ENCODE measurements around the gene GPSM1. TPM values are rescaled to one million over a fixed set of nuclear protein-coding genes. Genes with fewer than 3 reads are reported as not detected.

The GPSM1 gene
- total and polyA plus RNA-seq, 9 of the 15 experiments (the other 6 are each of a cell fraction or from before 2014, with no cell fraction given), result 0.04 to 14.2 (median 3.1) TPM

DNA sequence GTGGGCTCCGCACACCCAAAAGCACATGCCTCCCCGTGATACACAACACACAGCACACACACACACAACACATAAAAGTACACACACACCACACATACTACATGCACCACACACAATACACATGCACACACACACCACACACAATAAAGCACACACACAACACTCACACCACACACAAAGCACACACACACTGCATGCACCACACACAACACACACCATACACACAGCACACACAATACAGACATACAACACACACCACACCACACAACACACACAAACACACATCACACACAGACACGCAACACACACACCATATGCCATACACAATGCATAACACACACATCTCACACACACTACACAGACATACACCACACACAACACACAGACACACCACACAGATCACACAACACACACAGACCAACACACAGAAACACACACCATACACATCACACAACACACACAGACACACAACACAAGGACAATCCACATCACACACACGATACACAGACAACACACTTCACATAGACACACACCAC is 20.1 kb upstream of the GPSM1 start (continued):
- TF ChIP-seq NR0B1 (IDR thresholded peaks at IDR 0.05; ENCODE audit: partially characterized antibody), result no peak
- TF ChIP-seq, protein P1, sequence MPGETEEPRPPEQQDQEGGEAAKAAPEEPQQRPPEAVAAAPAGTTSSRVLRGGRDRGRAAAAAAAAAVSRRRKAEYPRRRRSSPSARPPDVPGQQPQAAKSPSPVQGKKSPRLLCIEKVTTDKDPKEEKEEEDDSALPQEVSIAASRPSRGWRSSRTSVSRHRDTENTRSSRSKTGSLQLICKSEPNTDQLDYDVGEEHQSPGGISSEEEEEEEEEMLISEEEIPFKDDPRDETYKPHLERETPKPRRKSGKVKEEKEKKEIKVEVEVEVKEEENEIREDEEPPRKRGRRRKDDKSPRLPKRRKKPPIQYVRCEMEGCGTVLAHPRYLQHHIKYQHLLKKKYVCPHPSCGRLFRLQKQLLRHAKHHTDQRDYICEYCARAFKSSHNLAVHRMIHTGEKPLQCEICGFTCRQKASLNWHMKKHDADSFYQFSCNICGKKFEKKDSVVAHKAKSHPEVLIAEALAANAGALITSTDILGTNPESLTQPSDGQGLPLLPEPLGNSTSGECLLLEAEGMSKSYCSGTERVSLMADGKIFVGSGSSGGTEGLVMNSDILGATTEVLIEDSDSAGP (CRISPR knock-in tag; IDR thresholded peaks at IDR 0.05), result 0 out of 2 replicates have a peak, but pooled peaks have one; percentile 78
- TF ChIP-seq FOXP1 (CRISPR knock-in tag; IDR thresholded peaks at IDR 0.05), result peak; percentile 77; the same call in 1 of the 2 replicates
- peak in 1 of 2 experiments; percentile 28 for TF ChIP-seq AFF1 (IDR thresholded peaks at IDR 0.05; ENCODE audit: low read depth in 1 of 2, partially characterized antibody in 2 of 2)
- TF ChIP-seq, protein P2, sequence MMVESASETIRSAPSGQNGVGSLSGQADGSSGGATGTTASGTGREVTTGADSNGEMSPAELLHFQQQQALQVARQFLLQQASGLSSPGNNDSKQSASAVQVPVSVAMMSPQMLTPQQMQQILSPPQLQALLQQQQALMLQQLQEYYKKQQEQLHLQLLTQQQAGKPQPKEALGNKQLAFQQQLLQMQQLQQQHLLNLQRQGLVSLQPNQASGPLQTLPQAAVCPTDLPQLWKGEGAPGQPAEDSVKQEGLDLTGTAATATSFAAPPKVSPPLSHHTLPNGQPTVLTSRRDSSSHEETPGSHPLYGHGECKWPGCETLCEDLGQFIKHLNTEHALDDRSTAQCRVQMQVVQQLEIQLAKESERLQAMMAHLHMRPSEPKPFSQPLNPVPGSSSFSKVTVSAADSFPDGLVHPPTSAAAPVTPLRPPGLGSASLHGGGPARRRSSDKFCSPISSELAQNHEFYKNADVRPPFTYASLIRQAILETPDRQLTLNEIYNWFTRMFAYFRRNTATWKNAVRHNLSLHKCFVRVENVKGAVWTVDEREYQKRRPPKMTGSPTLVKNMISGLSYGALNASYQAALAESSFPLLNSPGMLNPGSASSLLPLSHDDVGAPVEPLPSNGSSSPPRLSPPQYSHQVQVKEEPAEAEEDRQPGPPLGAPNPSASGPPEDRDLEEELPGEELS (CRISPR knock-in tag; IDR thresholded peaks at IDR 0.05; ENCODE audit: borderline replicate concordance), result 0 out of 2 replicates have a peak, but pooled peaks have one; percentile 62
- no peak for TF ChIP-seq FOXM1 (IDR thresholded peaks at IDR 0.05; ENCODE audit: low read depth)
- TF ChIP-seq FOXM1 (CRISPR knock-in tag; IDR thresholded peaks at IDR 0.05; ENCODE audit: low read depth), result no peak
- TF ChIP-seq POLR2B (IDR thresholded peaks at IDR 0.05; ENCODE audit: low read depth, partially characterized antibody), result peak; percentile 31
- TF ChIP-seq MEF2D (tag; conservative IDR thresholded peaks at IDR 0.05; ENCODE audit: low read depth), result peak; percentile 60; the same call in 1 of the 2 replicates
- no peak for TF ChIP-seq ZNF174 (CRISPR knock-in tag; IDR thresholded peaks at IDR 0.05)
- no peak for TF ChIP-seq CHCHD3 (CRISPR knock-in tag; IDR thresholded peaks at IDR 0.05)

Data from K562 (cell line).